ENCODE measurements around the gene FGD4. TPM values are rescaled to one million over a fixed set of nuclear protein-coding genes. Genes with fewer than 3 reads are reported as not detected.

Gene FGD4
- polyA plus RNA-seq = 18.8 TPM
- long read RNA-seq, donor 1 = 0 reads
- long read RNA-seq, donor 2, full-length matches to known transcripts = 3 of 3 reads
- long read RNA-seq, donor 2, partial matches to known transcripts = 0 of 3 reads
- long read RNA-seq, donor 2, other reads (novel, unspliced or antisense) = 0 of 3 reads
- long read RNA-seq, donor 3 = 0 reads
- long read RNA-seq, donor 4 = 0 reads
- long read RNA-seq, donor 5 = 0 reads
- long read RNA-seq, donor 6, full-length matches to known transcripts = 5 of 5 reads
- long read RNA-seq, donor 6, partial matches to known transcripts = 0 of 5 reads
- long read RNA-seq, donor 6, other reads (novel, unspliced or antisense) = 0 of 5 reads
- long read RNA-seq, donor 7, partial matches to known transcripts = 0 of 1 reads
- long read RNA-seq, donor 7, other reads (novel, unspliced or antisense) = 0 of 1 reads
- long read RNA-seq, donor 8, full-length matches to known transcripts = 4 of 4 reads
- long read RNA-seq, donor 8, partial matches to known transcripts = 0 of 4 reads
- long read RNA-seq, donor 8, other reads (novel, unspliced or antisense) = 0 of 4 reads
- long read RNA-seq, donor 9, partial matches to known transcripts = 0 of 1 reads
- long read RNA-seq, donor 9, other reads (novel, unspliced or antisense) = 0 of 1 reads
- long read RNA-seq, donor 10 = 0 reads
- long read RNA-seq, donor 11, partial matches to known transcripts = 0 of 1 reads
- long read RNA-seq, donor 11, other reads (novel, unspliced or antisense) = 0 of 1 reads

DNA sequence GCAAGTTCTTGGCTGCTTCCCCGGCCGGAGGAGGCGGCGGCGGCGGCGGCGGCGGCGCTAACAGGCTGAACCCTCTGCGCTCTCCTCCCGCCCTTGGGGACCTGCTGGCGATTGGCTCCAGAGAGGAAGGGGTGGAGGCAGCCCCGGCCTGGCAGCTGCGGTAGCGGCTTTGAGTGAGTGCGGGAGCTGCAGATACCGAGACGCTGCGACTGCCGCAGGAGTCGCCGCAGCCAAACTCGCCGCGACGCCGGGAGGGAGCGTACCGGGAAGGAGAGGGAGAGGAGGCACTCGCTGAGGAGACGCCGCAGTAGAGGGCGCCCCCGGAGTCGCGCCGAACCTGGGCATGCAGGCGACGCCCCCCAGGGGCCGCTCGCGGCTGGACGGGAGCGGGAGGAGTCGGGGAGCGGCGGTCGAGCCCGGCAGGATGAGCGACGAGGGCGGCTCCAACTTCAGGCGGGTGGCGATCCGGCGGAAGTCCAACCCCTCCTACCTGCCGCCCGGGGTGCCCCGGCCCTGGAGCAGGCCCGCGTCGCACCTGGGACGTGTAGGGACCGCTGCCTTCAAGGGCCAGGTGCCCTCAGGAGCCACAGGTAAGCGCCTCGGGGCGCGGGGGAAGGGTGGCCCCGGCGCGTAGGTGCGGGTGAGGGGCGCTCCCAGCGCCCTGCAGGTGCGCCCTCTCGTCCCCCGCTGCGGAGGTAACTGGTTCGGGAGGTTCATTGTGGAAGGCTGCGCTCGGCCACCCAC is at the start of gene FGD4:
Gene FGD4, plus strand, starts transcription at position 189 of the 744 bp plus-strand sequence.
- peak; percentile 91 to 98 for DNase-seq
- H3K4me3 ChIP-seq (ENCODE audit: low read length) = peak within 1 kb of the TSS; percentile 85
- H3K9me3 ChIP-seq (ENCODE audit: control insufficient read depth, low read depth, low read length) = no peaks in the 10 kb centered on the region
- no CpG with 5 or more reads among the region's 82 CpGs for WGBS (ENCODE audit: insufficient coverage, low lambda C conversion rate)
- H3K27ac ChIP-seq (ENCODE audit: low read length) = peak within 1 kb of the TSS; percentile 99
- H3K27me3 ChIP-seq (ENCODE audit: control insufficient read depth, insufficient read depth, low read length) = peaks cover 7% of the 10 kb centered on the region
- peaks cover 8% of the 10 kb centered on the region for H3K4me1 ChIP-seq (ENCODE audit: control insufficient read depth, insufficient read depth, low read length)
- no peaks in the 10 kb centered on the region for H3K36me3 ChIP-seq (ENCODE audit: control insufficient read depth, insufficient read depth, low read length)

DNA sequence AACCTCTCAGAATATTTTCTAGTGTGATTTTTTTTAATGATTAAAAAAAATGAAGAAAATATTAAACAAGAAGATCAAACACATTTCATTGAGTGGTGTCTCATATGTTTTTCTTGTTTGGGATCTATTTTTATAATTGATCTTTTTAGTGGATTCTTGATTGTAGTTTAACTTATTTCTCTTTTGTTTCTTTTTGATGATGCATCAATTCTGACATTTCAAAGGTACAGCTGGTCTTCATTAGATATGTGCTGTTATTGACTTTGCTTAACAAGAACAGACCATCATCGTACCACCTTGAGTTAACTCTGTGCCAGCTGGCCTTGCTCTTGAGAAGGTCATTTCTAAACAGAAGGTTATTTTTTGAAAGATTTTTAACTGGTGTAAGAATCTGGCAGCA is 45.8 kb upstream of the FGD4 start:
- Histone ChIP-seq H3K27me3 (ENCODE audit: control insufficient read depth, insufficient read depth, low read length) (no peaks in the 10 kb centered on the region), H3K4me1 (ENCODE audit: control insufficient read depth, insufficient read depth, low read length) (no peaks in the 10 kb centered on the region), H3K27ac (ENCODE audit: low read length) (no peak overlapping the region), H3K9me3 (ENCODE audit: control insufficient read depth, low read depth, low read length) (no peaks in the 10 kb centered on the region), H3K36me3 (ENCODE audit: control insufficient read depth, insufficient read depth, low read length) (no peaks in the 10 kb centered on the region), H3K4me3 (ENCODE audit: low read length) (no peak overlapping the region)
- no CpG with 5 or more reads among the region's 1 CpG for WGBS (ENCODE audit: insufficient coverage, low lambda C conversion rate)
- no peak for DNase-seq

DNA sequence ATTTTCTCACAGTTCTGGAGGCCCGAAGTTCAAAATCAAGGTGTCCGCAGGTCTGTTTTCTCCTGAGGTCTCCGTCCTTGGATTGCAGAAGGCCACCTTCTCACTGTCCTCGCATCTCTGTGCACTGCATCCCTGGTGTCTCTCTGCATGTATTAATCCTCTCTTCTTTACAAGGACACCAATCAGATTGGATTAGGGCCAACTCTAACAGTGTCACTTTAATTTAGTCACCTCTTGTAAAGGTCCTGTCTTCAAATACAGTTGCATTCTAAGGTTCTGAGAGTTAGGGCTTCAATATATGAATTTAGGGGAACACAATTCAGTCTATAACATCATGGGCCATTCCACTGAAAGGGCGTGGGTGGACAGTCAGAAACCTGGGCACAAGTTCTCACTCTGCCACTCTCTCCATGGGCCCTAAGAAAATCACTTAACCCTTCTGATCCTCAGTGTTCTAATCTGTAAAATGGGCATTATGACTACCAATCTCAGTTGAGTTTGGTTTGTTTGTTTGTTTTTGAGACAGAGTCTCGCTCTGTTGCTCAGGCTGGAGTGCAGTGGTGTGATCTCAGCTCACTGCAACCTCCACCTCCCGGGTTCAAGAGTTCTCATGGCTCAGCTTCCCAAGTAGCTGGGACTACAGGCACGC is 41.6 kb upstream of the FGD4 start:
- DNase-seq = no peak
- H3K27me3 ChIP-seq (ENCODE audit: control insufficient read depth, insufficient read depth, low read length) = no peaks in the 10 kb centered on the region
- no peak overlapping the region for H3K4me3 ChIP-seq (ENCODE audit: low read length)
- whole genome bisulfite sequencing (ENCODE audit: insufficient coverage, low lambda C conversion rate) = no CpG with 5 or more reads among the region's 8 CpGs
- no peaks in the 10 kb centered on the region for H3K4me1 ChIP-seq (ENCODE audit: control insufficient read depth, insufficient read depth, low read length)
- H3K9me3 ChIP-seq (ENCODE audit: control insufficient read depth, low read depth, low read length) = no peaks in the 10 kb centered on the region
- H3K36me3 ChIP-seq (ENCODE audit: control insufficient read depth, insufficient read depth, low read length) = no peaks in the 10 kb centered on the region
- H3K27ac ChIP-seq (ENCODE audit: low read length) = no peak overlapping the region

DNA sequence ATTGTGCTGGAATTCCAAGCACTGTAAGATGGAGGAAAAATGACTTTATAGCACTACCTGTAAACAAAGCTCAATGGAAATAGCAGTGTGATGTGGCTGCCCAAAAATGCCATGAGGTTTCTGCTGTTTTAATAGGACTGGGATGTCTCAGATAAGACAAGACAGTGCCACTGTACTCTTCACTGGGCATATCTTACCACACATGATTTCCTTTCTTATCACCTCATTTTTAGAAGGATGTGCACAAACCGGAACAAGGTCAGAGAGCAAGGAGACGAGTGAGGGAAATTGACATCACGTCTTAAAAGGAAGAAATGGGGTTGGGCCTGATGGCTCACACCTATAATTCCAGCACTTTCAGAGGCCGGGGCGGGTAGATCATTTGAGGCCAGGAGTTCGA is 38.4 kb upstream of the FGD4 start:
- no peaks in the 10 kb centered on the region for H3K27me3 ChIP-seq (ENCODE audit: control insufficient read depth, insufficient read depth, low read length)

DNA sequence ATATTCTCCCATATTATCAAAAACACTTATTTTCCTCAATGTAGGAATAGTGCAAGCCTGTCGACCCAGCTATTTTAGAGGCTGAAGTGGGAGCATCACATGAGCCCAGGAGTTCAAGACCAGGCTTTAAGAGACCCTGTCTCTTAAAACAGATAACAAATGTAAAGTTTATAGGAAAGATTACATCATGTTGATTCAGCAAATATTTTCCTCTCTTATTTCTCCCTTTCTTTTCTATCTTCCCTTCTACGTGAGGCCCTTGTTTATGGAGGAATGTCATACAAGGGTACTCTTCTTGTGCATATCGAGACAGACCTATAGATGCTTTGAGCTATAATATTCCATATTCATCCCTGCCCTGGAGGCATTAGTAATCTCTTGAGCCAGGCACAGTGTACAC is 36.5 kb upstream of the FGD4 start:
- no peaks in the 10 kb centered on the region for H3K27me3 ChIP-seq (ENCODE audit: control insufficient read depth, insufficient read depth, low read length)
- 80% methylated on average over 2 of the region's 3 CpGs for WGBS (ENCODE audit: insufficient coverage, low lambda C conversion rate)
- no peak for DNase-seq
- no peak overlapping the region for H3K27ac ChIP-seq (ENCODE audit: low read length)
- no peaks in the 10 kb centered on the region for H3K36me3 ChIP-seq (ENCODE audit: control insufficient read depth, insufficient read depth, low read length)
- no peaks in the 10 kb centered on the region for H3K9me3 ChIP-seq (ENCODE audit: control insufficient read depth, low read depth, low read length)
- no peaks in the 10 kb centered on the region for H3K4me1 ChIP-seq (ENCODE audit: control insufficient read depth, insufficient read depth, low read length)
- H3K4me3 ChIP-seq (ENCODE audit: low read length) = no peak overlapping the region

More for the DNA sequence above, 38.4 kb upstream of the FGD4 start:
- Histone ChIP-seq H3K4me1 (ENCODE audit: control insufficient read depth, insufficient read depth, low read length) (no peaks in the 10 kb centered on the region), H3K4me3 (ENCODE audit: low read length) (no peak overlapping the region), H3K9me3 (ENCODE audit: control insufficient read depth, low read depth, low read length) (no peaks in the 10 kb centered on the region), H3K27ac (ENCODE audit: low read length) (no peak overlapping the region), H3K36me3 (ENCODE audit: control insufficient read depth, insufficient read depth, low read length) (no peaks in the 10 kb centered on the region)
- WGBS (ENCODE audit: insufficient coverage, low lambda C conversion rate) = no CpG with 5 or more reads among the region's 6 CpGs
- DNase-seq = no peak

DNA sequence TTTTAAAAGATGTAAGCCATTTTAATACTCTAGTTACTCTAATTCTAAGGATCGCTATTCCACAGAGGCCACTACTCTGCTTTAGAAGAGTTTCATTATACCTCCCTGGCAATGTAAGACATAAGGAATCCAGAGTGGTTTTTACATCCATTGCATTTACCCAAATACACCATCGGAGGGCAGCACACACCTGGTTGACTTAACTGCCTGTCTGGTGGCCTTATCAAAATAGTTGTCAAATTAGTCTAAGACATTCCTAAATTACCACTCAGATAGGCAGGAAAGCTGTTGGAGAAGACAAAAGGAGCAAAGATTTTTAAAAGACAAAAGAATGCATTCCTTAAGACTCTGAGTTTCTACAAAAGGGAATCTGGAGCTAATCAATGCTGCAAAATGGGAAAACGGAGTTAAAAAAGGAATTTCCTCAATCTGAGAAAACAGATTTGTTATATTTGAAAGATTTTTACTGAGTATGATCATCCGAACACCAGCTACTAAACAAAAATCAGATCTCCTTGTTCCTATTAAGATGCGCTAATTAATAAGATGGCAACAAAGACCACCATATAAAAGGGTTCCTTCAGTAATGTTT is 33.8 kb upstream of the FGD4 start:
- peak; percentile 58 to 61 for DNase-seq
- Histone ChIP-seq H3K27ac (ENCODE audit: low read length) (no peak overlapping the region), H3K27me3 (ENCODE audit: control insufficient read depth, insufficient read depth, low read length) (no peaks in the 10 kb centered on the region), H3K36me3 (ENCODE audit: control insufficient read depth, insufficient read depth, low read length) (no peaks in the 10 kb centered on the region), H3K9me3 (ENCODE audit: control insufficient read depth, low read depth, low read length) (no peaks in the 10 kb centered on the region), H3K4me1 (ENCODE audit: control insufficient read depth, insufficient read depth, low read length) (no peaks in the 10 kb centered on the region), H3K4me3 (ENCODE audit: low read length) (no peak overlapping the region)
- 93% methylated on average over 2 of the region's 5 CpGs for WGBS (ENCODE audit: insufficient coverage, low lambda C conversion rate)

DNA sequence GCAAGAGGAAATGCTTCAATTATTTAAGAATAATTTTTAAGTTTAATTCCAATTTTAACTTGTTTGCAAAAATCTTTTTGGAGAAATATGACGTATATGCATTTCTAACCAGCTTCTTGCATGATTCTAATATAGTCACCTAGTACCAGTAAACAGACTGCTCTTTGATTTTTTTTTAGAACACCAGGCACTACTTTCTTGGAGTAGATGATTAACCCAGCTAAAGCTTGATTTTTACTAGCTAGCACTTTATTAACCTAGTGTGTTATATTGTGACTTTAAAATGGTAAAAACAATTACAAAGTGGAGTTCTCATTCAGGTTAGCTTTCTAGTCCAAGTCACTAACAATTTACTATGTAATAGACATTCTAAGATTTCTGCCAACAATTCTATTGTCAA is 32.6 kb upstream of the FGD4 start:
- H3K36me3 ChIP-seq (ENCODE audit: control insufficient read depth, insufficient read depth, low read length) = no peaks in the 10 kb centered on the region
- DNase-seq = peak; percentile 7 to 53
- peak overlapping the region; percentile 23 for H3K27ac ChIP-seq (ENCODE audit: low read length)
- no peaks in the 10 kb centered on the region for H3K27me3 ChIP-seq (ENCODE audit: control insufficient read depth, insufficient read depth, low read length)
- no peak overlapping the region for H3K4me3 ChIP-seq (ENCODE audit: low read length)
- 17% methylated on average over 1 of the region's 1 CpG for WGBS (ENCODE audit: insufficient coverage, low lambda C conversion rate)
- no peaks in the 10 kb centered on the region for H3K9me3 ChIP-seq (ENCODE audit: control insufficient read depth, low read depth, low read length)
- H3K4me1 ChIP-seq (ENCODE audit: control insufficient read depth, insufficient read depth, low read length) = no peaks in the 10 kb centered on the region

DNA sequence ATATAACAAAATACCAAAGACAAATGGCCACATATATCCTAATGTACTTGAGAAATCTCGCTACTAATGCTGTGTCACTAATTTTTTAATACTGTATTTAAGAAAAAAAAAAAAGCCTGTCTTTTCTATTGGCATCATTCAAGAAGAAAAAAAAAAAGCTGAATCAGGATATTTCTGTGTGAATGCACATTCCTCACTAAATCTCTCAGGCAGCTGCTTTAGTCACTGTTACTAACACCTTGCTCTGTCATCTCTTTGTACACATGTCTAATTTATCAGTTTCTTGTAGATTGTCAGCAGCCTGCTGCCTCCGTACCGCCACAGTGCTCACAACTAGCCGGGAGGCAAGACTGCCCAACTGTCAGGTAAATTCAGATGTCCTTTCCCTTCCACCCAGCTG is 32.0 kb upstream of the FGD4 start:
- H3K4me3 ChIP-seq (ENCODE audit: low read length) = no peak overlapping the region
- no peaks in the 10 kb centered on the region for H3K9me3 ChIP-seq (ENCODE audit: control insufficient read depth, low read depth, low read length)
- 76% methylated on average over 2 of the region's 4 CpGs for WGBS (ENCODE audit: insufficient coverage, low lambda C conversion rate)
- no peak overlapping the region for H3K27ac ChIP-seq (ENCODE audit: low read length)
- no peaks in the 10 kb centered on the region for H3K4me1 ChIP-seq (ENCODE audit: control insufficient read depth, insufficient read depth, low read length)
- no peaks in the 10 kb centered on the region for H3K36me3 ChIP-seq (ENCODE audit: control insufficient read depth, insufficient read depth, low read length)
- H3K27me3 ChIP-seq (ENCODE audit: control insufficient read depth, insufficient read depth, low read length) = no peaks in the 10 kb centered on the region
- peak; percentile 9 to 22 for DNase-seq

DNA sequence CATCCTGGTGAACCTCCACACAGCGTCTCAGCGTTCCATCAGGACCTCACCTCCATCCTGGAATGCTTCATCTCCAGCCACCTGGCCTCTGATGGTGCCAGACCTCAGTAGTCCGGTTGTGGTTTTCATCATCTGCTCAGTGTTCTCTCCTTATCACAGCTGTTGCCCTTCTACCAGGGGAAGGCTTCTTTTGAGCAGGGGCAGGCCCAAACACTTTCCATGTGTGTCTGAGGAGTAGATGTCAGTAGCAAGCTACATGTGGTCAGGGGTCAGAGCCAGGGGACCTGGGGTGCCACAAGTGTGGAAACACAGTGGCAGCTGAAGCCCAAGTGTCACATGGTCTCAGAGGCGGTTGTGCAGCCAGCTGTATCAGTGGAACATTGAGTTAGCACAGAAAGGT is 30.2 kb upstream of the FGD4 start:
- Histone ChIP-seq H3K9me3 (ENCODE audit: control insufficient read depth, low read depth, low read length) (no peaks in the 10 kb centered on the region), H3K36me3 (ENCODE audit: control insufficient read depth, insufficient read depth, low read length) (no peaks in the 10 kb centered on the region), H3K4me3 (ENCODE audit: low read length) (no peak overlapping the region), H3K27ac (ENCODE audit: low read length) (no peak overlapping the region), H3K27me3 (ENCODE audit: control insufficient read depth, insufficient read depth, low read length) (no peaks in the 10 kb centered on the region), H3K4me1 (ENCODE audit: control insufficient read depth, insufficient read depth, low read length) (no peaks in the 10 kb centered on the region)
- no peak for DNase-seq
- WGBS (ENCODE audit: insufficient coverage, low lambda C conversion rate) = no CpG with 5 or more reads among the region's 4 CpGs
